ENCODE results near the gene C1QL3.

C1QL3 gene

DNA sequence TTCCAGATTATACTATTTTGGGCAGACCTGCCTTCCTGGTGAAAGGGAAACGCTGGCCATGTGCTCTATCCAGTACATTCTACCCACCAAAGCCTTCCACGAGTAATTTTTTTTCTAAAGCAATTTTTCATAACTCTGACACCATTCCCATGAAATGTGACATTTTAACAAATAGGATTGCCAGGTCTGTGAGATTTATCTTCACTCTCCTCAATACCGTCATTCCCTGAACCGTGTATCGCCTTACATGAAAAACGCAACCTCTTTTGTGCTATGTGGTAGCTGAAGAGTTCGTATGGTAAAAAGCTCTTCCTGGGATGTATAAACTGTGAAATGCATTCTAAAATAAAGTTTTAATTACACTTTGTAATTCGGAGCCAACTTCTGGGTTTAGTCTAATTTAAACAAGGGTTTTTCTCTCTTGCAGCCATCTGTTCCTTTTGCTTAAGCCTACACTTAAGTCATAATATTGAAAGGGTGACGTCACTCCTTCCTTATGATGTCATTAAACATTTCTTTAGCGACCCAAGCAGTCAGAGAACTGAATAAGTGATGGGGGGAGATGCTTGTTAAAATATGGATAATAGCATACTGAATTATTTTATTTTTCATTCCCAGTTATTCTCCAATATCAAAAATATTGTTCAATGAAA, 27.7 kb downstream of the C1QL3 start:
- TF ChIP-seq, protein P1, sequence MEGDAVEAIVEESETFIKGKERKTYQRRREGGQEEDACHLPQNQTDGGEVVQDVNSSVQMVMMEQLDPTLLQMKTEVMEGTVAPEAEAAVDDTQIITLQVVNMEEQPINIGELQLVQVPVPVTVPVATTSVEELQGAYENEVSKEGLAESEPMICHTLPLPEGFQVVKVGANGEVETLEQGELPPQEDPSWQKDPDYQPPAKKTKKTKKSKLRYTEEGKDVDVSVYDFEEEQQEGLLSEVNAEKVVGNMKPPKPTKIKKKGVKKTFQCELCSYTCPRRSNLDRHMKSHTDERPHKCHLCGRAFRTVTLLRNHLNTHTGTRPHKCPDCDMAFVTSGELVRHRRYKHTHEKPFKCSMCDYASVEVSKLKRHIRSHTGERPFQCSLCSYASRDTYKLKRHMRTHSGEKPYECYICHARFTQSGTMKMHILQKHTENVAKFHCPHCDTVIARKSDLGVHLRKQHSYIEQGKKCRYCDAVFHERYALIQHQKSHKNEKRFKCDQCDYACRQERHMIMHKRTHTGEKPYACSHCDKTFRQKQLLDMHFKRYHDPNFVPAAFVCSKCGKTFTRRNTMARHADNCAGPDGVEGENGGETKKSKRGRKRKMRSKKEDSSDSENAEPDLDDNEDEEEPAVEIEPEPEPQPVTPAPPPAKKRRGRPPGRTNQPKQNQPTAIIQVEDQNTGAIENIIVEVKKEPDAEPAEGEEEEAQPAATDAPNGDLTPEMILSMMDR (IDR thresholded peaks at IDR 0.05; ENCODE audit: low read depth, low read length): no peak

DNA sequence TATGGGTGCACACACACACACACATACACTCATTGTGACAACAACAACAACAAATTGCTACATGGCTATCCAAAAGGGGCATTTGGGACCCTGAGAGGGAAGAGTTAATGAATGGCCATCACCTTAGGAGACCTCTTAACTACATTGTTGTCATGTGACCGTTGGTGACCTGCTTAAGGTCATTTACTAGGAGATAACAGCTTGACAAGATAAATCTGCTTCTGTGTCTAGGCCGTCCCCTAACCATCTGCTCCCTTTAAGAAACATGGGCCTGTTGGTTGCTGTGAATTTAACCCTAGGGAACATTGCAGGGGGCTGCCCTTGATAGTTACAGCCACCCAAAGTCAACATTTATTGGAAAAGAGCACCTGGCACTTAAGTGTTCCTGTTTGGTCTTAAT, 29.7 kb downstream of the C1QL3 start:
- TF ChIP-seq, protein P1 (IDR thresholded peaks at IDR 0.05; ENCODE audit: low read depth, low read length): no peak
- no peak for DNase-seq (ENCODE audit: extremely low read depth, low read depth)

More for the DNA sequence above, 27.7 kb downstream of the C1QL3 start:
- no peak for DNase-seq (ENCODE audit: extremely low read depth, low read depth)

DNA sequence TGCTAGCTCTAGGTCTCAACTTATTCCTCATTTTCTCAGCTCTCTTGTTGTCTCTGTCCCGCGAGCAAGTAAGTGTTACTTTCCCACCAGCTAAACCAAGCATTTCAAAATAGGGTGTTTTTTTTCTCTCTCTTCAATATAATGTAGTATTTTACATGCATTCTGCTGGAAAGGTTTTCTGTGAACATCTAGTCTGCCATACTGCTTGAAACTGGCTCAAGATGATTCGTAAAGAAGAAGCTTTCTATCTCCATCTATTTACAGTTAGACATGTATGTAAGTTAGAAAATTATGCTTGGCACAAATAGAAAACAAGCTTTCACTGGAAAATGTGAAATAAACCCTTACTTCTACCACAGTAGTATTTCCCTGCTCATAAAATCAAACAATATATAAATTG, 31.2 kb downstream of the C1QL3 start:
- DNase-seq (ENCODE audit: extremely low read depth, low read depth): no peak
- TF ChIP-seq, protein P1 (IDR thresholded peaks at IDR 0.05; ENCODE audit: low read depth, low read length): no peak

- DNase-seq (ENCODE audit: extremely low read depth, low read depth): no peak
- TF ChIP-seq, protein P1 (IDR thresholded peaks at IDR 0.05; ENCODE audit: low read depth, low read length): no peak
Observed at GRCh38 chr10:16483241-16483917, 38.3 kb downstream of the C1QL3 start.

DNA sequence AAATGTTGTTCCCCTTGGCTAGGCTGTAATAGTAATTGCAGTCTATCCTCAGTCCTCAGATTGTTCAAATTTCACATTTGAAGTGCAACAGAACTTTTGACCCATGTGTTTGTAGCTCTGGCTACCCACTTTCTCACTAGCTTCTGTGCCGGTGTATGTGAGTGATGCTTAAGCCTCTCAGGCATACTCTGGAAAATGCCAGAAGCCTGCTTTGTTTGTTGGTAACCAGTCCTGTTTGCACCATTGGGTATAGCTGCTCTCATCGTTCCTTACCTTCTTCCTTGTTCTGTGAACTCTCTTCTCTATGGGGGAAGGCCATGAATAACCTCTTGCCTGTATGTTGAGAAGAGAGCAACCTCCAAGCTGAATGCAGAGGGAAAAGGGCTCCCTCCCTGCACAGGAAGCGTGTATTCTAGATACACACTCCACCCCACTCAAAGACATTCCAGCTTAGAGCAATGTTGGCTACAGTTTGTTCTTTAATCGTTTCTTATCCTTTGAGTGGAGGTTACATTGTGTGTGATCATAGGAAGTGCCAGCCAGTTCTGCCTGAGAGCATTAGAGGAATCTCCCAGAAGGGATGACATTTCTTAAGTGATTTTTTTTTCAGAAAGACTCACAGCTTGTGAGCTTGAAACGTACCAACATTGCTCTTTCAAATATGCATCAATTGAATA, 40.5 kb downstream of the C1QL3 start:
- no peak for DNase-seq (ENCODE audit: extremely low read depth, low read depth)

GRCh38 chr10:16478801-16479200, 42.9 kb downstream of the C1QL3 start:
- DNase-seq (ENCODE audit: extremely low read depth, low read depth): no peak
- TF ChIP-seq, protein P1 (IDR thresholded peaks at IDR 0.05; ENCODE audit: low read depth, low read length): no peak

More for the DNA sequence above, 40.5 kb downstream of the C1QL3 start:
- TF ChIP-seq, protein P1 (IDR thresholded peaks at IDR 0.05; ENCODE audit: low read depth, low read length): no peak

DNA sequence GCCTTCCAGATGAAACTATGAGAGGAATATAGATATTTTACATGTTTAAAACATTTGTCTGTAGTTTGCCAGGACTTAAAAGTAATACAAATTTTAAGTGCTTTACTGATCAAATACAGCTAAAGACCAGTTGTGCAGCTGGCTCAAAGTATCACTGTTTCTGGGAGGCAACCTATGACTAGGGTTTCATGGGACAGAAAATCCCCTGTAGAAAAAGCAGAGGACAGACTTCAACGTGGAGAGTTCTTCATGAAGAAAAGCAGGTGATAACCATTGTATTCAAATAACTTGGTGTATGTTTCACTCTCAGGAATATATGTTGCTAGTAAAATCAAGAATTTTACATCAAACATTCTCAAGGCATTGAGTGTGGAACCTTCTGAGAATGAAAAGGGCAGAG, 43.9 kb downstream of the C1QL3 start:
- TF ChIP-seq, protein P1 (IDR thresholded peaks at IDR 0.05; ENCODE audit: low read depth, low read length): no peak

More for the DNA sequence above, 43.9 kb downstream of the C1QL3 start:
- no peak for DNase-seq (ENCODE audit: extremely low read depth, low read depth)

All from AG09319 (cell line).